GM21717 (cell line): ENCODE measurements around the gene OPN1MW.
"Not testable (repeated sequence)": the region's sequence is repeated elsewhere in the genome, so short reads cannot be mapped to it uniquely, and the experiment has no call there.

Source experiments
- ATAC-seq: cut with Tn5 transposase; IDR thresholded peaks from one replicate; pipeline ENCODE4 v1.9.1; 2021; ENCODE audit warnings: mild to moderate bottlenecking, moderate library complexity; ENCODE audit not compliant: unreplicated experiment

The OPN1MW gene

DNA sequence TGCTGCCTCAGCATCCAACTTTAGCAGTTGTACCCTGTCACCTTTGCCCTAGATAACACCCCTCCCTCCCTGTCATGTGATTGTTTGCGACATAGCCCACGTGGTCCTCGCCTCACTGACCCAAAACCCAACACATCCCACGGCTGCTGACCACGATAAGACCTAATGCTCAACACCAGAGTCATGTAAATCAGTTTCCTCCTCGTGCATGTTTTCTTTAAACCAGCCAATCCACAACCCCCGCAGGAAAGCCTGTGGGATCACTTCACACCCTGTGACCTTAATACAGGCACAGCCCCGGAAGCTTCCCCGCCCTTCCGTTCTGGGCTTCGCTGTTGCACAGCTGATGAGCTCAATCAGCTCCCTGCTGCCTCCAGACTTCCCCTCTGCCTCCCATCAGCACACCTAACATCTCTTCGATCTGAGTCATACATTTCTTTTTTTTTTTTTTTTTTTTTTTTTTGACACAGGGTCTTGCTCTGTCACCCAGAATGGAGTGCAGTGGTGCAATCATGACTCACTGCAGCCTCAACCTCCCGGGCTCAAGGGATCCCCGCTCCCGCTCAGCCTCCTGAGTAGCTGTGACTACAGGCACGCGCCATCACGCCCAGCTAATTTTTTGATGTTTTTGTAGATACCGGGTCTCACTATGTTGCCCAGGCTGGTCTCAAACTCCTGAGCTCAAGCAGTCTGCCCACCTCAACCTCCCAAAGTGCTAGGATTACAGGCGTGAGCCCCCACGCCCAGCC, 27.4 kb downstream of the OPN1MW start:
- ATAC-seq, result not testable (repeated sequence)

DNA sequence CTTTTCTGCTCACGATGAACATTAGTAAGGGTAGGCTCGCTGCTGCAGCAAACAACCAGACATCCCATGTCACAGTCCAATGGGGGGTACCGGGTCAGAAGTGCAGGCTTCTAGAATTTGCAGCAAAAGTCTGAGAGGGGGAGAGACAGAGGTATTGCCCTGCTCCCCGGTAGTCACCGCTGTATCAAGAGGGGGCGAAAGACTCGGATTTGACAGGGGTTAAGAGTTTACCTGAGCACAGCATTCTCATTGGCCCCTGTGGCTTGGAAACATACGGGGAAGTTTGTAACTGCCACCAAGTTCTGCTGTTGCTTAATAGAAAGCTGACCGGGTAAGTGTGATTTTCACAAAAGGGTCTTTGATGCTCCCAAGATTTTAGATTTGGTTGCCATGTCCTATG, 28.7 kb downstream of the OPN1MW start:
- not testable (repeated sequence) for ATAC-seq

DNA sequence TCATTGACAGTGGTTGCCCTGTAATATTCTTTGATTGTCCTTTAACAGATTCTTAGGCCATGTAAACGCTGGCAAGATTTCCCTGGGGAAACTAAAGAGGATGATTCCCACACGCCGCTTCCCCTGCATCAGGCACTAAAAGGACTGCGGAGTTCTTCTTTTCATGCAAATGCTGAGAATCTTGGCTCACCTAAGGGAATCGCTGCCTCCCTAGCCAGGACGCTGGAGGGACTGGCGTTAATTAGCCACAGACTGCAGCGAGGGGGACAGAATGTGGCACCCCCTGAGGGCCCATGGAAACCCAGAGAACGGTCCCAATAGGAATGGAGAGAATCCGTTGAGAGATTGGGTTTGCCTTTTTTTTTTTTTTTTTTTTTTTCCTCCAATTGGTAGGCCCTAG, 29.1 kb downstream of the OPN1MW start:
- not testable (repeated sequence) for ATAC-seq

DNA sequence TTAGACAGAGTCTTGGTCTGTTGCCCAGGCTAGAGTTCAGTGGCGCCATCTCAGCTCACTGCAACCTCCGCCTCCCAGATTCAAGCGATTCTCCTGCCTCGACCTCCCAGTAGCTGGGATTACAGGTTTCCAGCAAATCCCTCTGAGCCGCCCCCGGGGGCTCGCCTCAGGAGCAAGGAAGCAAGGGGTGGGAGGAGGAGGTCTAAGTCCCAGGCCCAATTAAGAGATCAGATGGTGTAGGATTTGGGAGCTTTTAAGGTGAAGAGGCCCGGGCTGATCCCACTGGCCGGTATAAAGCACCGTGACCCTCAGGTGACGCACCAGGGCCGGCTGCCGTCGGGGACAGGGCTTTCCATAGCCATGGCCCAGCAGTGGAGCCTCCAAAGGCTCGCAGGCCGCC, 37.1 kb downstream of the OPN1MW start, which contains the start of gene OPN1MW2:
Gene OPN1MW2, plus strand, starts transcription at position 301 of the 400 bp plus-strand sequence. Its CDS starts 60 bp downstream, at position 361.
- not testable (repeated sequence) for ATAC-seq

DNA sequence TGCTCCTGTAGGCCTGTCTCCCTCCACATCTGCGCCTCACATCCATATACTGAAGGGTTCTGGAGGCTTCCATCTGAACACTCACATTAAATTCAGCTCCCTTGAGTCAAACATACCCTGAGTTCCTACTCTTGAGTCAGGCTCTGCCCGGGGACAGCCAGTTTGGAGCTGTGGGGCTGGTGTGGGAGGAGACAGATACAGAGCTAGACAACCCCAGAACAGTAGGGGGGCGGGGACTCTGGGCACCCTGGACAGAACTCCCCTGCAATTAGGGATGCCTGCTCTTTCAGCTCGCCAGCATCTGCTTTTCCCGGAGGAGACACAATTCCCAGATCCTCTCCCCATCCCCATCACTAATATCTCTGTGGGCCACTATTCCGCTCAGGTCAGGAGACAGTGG, 42.9 kb downstream of the OPN1MW start:
- ATAC-seq, result not testable (repeated sequence)

DNA sequence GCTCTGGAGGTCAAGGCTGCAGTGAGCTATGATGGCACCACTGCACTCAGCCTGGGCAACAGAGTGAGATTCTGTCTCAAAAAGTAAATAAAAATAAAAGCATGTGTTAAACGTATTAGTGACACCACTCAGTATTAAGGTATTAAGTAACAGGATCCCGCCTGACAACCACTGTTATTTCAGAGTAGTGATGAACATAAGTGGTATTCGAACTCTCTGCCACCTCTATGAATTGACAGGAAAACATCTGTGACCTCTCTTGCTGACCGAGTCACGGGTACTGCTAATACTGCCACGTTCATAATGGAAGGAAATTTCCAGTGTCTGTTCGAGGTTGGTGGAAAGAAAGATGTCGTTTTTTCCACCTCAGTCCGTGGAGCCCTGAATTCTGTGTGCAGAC, 44.3 kb downstream of the OPN1MW start:
- ATAC-seq, result not testable (repeated sequence)

DNA sequence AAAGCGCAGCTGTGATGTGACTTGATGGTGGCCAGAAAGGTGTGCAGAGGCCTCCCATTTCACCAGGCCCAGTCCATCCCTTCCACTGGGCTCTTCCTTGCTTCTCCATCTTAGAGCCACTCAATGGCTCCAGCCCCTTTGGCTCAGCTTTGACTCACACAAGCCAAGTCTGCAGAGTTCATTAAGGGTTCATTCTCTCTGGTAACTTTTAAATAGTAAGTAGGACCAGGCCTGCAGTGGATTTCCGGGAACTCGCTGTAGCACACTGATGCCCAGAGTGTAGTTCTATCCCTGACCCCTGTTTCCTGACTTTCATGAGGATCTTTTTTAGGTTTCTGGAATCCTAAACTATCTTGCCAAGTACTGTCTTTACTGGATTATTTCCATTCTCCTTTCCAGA, 49.0 kb downstream of the OPN1MW start:
- ATAC-seq, result not testable (repeated sequence)

DNA sequence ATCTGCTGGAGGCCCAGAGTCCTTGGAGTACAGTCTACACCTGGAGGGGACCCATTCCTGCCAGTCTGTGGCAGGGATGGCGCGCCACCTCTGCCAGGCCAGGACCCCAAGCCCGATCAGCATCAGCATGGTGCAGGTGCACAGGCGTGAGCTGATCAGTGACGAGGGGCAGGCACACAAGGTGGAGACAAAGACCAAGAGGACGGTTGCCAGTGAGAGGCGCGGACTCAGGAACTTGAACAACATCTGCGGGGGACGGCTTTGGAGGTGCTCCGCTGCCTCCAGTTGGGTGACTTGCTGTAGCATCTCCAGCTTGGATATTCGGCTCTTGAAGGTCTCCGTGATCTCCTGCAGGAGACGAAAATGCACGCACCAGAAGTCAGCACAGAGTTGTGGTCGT, 51.2 kb downstream of the OPN1MW start:
- ATAC-seq, result not testable (repeated sequence)

DNA sequence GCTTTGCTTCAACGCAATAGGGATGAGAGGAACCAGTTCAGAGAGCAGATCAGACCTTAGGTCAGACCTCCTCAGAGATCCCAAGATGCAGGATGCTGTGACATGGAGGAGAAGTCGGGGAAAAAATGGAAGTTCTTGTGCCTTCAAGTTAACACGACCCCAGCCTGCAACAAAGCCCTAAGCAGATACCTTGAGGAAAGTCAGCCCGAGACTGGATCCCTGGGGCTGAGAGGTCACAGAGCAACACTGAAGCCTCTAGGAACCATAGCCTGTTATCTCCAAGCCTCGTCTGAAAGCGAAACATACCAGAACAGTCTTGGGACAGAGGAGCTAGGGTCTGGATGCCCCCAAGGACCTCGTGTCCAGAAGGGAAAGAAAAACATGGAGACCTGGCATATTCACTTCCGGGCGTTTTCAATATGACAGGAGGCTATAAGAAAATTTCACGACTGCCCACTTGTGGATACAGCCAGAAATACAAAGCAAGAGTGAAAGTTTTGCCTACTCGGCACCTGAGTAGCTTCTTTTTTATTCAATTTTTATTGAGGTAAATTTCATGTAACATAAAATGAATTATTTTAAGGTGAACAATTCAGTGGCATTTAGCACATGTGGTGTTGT, 56.7 kb downstream of the OPN1MW start:
- ATAC-seq, result not testable (repeated sequence)

DNA sequence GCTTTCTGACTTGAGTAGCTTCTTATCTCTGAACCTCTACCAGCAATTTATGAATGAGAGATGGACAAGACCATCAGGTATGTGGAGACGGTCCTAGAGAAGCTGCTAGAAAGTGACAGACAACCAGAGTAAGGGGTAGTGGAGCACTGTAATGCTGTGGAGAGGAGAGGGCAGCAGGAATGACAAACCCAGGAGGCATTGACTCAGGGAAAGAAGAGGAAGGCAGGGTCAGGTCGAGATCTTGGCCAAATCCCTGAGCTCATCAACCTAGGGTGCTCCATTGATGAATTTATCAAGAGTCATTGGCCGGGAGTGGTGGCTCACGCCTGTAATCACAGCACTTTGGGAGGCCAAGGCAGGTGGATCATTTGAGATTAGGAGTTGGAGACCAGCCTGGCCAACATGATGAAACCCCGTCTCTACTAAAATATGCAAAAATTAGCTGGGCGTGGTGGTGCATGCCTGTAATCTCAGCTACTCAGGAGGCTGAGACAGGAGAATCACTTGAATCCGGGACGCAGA, 57.6 kb downstream of the OPN1MW start:
- ATAC-seq, result not testable (repeated sequence)
